ENCODE data around the gene ZMIZ2. TPM values are rescaled to one million over a fixed set of nuclear protein-coding genes. Genes with fewer than 3 reads are reported as not detected.
A peak's percentile ranks its signal among the peaks of the same experiment; 100 is the strongest.

ZMIZ2 gene
- total RNA-seq, 2 experiments from 2014 or later, result 131 to 134 TPM

DNA sequence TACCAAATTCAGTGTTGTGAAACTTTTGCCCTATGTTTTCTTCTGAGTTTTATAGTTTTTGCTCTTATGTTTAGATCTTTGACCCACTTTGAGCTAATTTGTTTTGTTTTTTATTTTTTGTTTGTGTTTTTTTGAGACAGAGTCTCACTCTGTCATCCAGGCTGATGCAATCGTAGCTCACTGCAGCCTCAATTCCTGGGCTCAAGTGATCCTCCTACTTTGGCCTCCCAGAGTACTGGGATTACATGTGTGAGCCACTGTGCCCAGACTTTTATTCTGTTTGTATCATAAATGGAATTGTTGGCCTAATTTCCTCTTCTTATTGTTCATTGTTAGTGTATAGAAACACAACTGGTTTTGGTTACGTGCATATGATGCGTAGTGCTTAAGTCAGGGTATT is 43.2 kb upstream of the ZMIZ2 start:
- H3K27ac Mint-ChIP-seq, result peak overlapping the region; percentile 55
- no peaks in the 10 kb centered on the region for H3K4me1 Mint-ChIP-seq (ENCODE audit: low read depth)
- TF ChIP-seq, protein P1, sequence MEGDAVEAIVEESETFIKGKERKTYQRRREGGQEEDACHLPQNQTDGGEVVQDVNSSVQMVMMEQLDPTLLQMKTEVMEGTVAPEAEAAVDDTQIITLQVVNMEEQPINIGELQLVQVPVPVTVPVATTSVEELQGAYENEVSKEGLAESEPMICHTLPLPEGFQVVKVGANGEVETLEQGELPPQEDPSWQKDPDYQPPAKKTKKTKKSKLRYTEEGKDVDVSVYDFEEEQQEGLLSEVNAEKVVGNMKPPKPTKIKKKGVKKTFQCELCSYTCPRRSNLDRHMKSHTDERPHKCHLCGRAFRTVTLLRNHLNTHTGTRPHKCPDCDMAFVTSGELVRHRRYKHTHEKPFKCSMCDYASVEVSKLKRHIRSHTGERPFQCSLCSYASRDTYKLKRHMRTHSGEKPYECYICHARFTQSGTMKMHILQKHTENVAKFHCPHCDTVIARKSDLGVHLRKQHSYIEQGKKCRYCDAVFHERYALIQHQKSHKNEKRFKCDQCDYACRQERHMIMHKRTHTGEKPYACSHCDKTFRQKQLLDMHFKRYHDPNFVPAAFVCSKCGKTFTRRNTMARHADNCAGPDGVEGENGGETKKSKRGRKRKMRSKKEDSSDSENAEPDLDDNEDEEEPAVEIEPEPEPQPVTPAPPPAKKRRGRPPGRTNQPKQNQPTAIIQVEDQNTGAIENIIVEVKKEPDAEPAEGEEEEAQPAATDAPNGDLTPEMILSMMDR (IDR thresholded peaks at IDR 0.05), result no peak
- peaks cover 41% of the 10 kb centered on the region for H3K36me3 Mint-ChIP-seq (ENCODE audit: low read depth)
- no peaks in the 10 kb centered on the region for H3K9me3 Mint-ChIP-seq
- CTCF ChIA-PET, result interaction anchor here (1.2 kb wide), 1 partner anchor 86 kb away, joined by 3 read pairs; no protein-coding TSS in a partner anchor
- no peak overlapping the region for H3K4me3 Mint-ChIP-seq
- POLR2A ChIA-PET, result no interaction called here
- ATAC-seq (no peak), DNase-seq (no peak)
- H3K27me3 Mint-ChIP-seq, result no peaks in the 10 kb centered on the region
- intact Hi-C loops (cut with micrococcal nuclease), result no loop called here

DNA sequence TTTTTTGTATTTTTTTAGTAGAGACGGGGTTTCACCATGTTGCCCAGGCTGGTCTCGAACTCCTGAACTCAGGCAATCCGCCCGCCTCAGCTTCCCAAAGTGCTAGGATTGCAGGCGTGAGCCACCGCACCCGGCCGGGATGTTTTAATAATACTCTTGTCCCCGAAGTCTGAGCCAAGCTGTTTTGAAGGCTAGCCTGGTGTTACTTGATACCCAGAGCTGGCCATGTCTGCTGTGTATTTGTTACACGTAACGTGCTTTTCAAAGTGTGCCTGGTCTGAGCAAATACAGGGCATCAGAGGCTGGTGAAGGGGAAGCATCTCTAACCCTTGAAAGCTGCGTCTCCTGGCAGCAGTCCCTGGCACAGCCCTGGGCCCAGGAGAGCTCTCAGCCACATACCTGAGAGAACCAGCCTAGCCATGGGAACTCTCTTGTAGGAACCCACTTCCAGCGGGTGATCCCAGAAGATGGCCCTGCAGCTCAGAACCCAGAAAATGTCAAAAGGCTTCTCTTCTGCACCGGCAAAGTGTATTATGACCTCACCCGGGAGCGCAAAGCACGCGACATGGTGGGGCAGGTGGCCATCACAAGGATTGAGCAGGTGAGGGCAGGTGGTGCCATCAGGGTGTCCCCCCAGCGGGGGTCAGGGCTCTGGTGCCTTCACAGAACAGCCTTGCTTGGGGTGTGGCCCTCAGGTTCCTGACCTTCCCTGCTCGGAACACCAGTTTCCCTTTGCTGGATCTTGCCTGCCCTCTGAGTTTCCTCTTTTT is 41.7 kb upstream of the ZMIZ2 start:
- Mint-ChIP-seq H3K4me3 (no peak overlapping the region), H3K27ac (no peak overlapping the region), H3K4me1 (ENCODE audit: low read depth) (peaks cover under 1% of the 10 kb centered on the region), H3K9me3 (no peaks in the 10 kb centered on the region), H3K27me3 (no peaks in the 10 kb centered on the region), H3K36me3 (ENCODE audit: low read depth) (peaks cover 27% of the 10 kb centered on the region)
- ChIA-PET CTCF (no interaction called here), POLR2A (no interaction called here)
- TF ChIP-seq, protein P1 (IDR thresholded peaks at IDR 0.05), result no peak
- no peak for ATAC-seq
- DNase-seq, result no peak
- intact Hi-C loops (cut with micrococcal nuclease), result no loop called here

DNA sequence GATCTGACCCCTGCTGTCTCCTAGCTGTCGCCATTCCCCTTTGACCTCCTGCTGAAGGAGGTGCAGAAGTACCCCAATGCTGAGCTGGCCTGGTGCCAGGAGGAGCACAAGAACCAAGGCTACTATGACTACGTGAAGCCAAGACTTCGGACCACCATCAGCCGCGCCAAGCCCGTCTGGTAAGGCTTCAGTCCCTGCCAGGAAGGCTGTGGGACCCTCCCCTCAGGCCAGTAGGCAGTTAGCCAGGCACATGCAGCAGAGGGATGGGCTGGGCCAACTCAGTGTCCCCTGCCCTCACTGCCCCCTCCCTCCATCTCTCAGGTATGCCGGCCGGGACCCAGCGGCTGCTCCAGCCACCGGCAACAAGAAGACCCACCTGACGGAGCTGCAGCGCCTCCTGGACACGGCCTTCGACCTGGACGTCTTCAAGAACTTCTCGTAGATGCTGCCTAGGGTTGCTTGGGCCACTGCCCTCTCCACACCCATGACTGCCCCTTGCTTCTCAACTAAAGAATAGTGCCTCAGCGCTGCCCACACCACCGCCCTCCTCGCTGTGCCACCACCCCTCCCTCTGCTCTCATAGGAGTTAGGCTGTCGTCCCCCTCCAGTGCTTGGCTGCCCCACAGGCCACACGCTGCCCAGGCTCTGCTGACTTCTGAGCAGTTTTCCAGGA is 41.0 kb upstream of the ZMIZ2 start:
- ChIA-PET POLR2A (no interaction called here), CTCF (no interaction called here)
- no peak overlapping the region for H3K4me3 Mint-ChIP-seq
- peaks cover 25% of the 10 kb centered on the region for H3K36me3 Mint-ChIP-seq (ENCODE audit: low read depth)
- DNase-seq (no peak), ATAC-seq (no peak)
- no peaks in the 10 kb centered on the region for H3K27me3 Mint-ChIP-seq
- TF ChIP-seq, protein P1 (IDR thresholded peaks at IDR 0.05), result no peak
- H3K27ac Mint-ChIP-seq, result no peak overlapping the region
- H3K4me1 Mint-ChIP-seq (ENCODE audit: low read depth), result peaks cover 4% of the 10 kb centered on the region
- H3K9me3 Mint-ChIP-seq, result no peaks in the 10 kb centered on the region
- intact Hi-C loops (cut with micrococcal nuclease), result no loop called here

DNA sequence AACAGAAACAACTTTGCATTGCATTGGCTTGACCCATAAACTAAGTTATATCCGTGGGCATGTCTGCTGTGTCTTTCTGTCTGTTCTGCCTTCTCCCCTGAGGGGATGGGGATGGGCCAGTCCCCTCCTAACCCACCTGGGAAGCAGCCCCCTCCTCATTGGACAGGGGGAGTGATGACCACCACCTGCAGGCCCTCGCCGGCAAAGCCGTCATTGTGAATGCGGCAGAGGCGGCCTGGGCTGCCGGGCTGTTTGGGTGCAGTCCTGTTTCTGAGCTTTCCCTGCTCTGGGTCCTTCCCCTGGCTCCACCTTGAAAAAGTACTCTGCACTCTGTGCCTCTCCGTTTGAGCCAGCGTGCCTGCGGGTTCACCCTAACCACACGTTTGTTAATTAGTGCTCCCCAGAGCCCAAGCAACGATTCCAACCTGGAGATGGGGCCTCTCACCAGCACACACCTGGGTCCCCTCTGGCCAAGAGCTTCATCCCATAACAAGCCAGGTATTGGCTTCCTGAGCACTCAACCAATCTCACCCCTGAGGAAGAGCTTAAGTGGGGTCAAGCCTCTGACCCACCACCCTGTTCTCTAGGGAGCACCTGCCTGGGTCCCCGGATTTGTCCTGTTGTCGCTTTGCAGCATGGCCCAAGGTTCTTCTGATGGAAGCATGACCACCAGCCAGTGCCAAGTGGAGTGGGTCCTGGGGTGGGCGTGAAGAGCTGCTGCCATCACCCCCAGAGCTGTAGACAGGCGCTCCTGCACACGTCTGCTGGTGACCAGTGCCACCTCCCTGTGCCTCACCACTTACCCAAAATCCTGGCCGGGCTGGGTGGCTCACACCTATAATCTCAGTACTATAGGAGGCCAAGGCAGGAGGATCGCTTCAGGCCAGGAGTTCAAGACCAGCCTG is 39.4 kb upstream of the ZMIZ2 start:
- Mint-ChIP-seq H3K9me3 (no peaks in the 10 kb centered on the region), H3K4me3 (no peak overlapping the region), H3K27ac (no peak overlapping the region), H3K4me1 (ENCODE audit: low read depth) (peaks cover 4% of the 10 kb centered on the region), H3K36me3 (ENCODE audit: low read depth) (peaks cover 18% of the 10 kb centered on the region), H3K27me3 (no peaks in the 10 kb centered on the region)
- intact Hi-C loops (cut with micrococcal nuclease), result no loop called here
- ATAC-seq (no peak), DNase-seq (no peak)
- CTCF ChIA-PET, result no interaction called here
- TF ChIP-seq, protein P1 (IDR thresholded peaks at IDR 0.05), result no peak
- POLR2A ChIA-PET, result interaction anchor here (0.7 kb wide), 1 partner anchor 102 kb away, joined by 3 read pairs; no protein-coding TSS in a partner anchor

Data from activated CD8-positive, alpha-beta T cell treated with anti-CD3 and anti-CD28 coated beads for 36 hours (primary cell).